Measurements from ENCODE around the gene TMEM221.

DNA sequence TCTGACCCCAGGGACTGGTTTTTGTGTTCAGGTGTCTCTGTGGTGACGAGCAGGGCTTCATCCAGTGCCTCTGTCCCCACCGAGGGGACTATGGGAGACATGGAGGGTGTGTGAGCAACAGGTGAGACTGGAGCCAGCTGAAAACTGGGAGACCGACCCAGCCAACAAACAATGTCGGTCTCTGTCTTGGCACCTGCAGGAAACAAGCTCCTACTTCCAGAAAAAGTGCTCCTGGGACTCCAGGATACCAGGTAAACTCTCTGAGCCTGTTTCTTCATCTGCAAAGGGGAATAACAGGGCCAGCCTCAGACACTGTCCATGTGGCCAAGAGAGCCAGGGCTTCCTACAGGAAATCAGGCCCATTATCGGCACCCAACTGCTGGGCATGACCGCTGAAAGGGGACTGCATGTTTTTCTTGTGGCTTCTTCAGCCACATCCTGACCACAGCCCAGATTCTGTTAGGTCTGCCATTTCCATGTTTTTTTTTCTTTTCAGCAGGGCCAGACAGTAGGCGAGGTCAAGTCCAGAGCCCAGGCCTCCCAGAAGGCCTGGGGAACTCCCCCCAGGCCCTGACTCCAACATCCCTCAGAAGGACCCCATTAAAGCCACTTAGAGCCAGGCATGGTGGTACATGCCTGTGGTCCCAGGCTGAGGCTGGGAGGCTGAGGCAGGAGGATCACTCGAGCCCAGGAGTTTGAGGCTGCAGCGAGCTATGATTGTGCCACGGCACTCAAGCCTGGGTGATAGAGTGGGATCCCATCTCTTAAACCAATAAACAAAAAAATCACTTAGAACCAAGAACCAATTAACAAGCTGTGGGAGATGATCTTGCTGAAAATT lies 42.2 kb downstream of the TMEM221 start:
- TF ChIP-seq POLR2AphosphoS5 (IDR thresholded peaks at IDR 0.05; ENCODE audit: insufficient read depth, low read depth, low read length) = no peak
- TF ChIP-seq FOS (IDR thresholded peaks at IDR 0.05; ENCODE audit: borderline replicate concordance, insufficient read depth, low read length) = no peak
- no peak for TF ChIP-seq GATA2 (IDR thresholded peaks at IDR 0.05; ENCODE audit: insufficient read depth, insufficient read length, low read depth, low read length)
- TF ChIP-seq, protein P1, sequence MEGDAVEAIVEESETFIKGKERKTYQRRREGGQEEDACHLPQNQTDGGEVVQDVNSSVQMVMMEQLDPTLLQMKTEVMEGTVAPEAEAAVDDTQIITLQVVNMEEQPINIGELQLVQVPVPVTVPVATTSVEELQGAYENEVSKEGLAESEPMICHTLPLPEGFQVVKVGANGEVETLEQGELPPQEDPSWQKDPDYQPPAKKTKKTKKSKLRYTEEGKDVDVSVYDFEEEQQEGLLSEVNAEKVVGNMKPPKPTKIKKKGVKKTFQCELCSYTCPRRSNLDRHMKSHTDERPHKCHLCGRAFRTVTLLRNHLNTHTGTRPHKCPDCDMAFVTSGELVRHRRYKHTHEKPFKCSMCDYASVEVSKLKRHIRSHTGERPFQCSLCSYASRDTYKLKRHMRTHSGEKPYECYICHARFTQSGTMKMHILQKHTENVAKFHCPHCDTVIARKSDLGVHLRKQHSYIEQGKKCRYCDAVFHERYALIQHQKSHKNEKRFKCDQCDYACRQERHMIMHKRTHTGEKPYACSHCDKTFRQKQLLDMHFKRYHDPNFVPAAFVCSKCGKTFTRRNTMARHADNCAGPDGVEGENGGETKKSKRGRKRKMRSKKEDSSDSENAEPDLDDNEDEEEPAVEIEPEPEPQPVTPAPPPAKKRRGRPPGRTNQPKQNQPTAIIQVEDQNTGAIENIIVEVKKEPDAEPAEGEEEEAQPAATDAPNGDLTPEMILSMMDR (IDR thresholded peaks at IDR 0.05; ENCODE audit: extremely low read depth in 1 of 2, insufficient read depth in 1 of 2, low read depth in 1 of 2, low read length in 2 of 2) = no peak
- no peak for TF ChIP-seq POLR2A (IDR thresholded peaks at IDR 0.05; ENCODE audit: low read depth, low read length)
- TF ChIP-seq MYC (IDR thresholded peaks at IDR 0.05; ENCODE audit: low read depth, low read length) = no peak

Data from endothelial cell of umbilical vein (primary cell).